Left renal pelvis (tissue), 4 donors: ENCODE data around the gene DENND2D. TPM values are rescaled to one million over a fixed set of nuclear protein-coding genes. Genes with fewer than 3 reads are reported as not detected.
A peak's percentile ranks its signal among the peaks of the same experiment; 100 is the strongest.

Experiments
- DNase-seq, 4 donors: peaks; one replicate each; pipeline ENCODE4 v3.0.0-alpha.2; 2013; ENCODE audit warnings: low read depth in 4 of 4, low spot score in 3 of 4
- polyA plus RNA-seq, 4 donors: library from polyadenylated mRNA; unstranded; fragments of 120-200 nt; gene quantifications; one replicate each; pipeline ENCODE4 v1.2.1, GENCODE V29; 2013; ENCODE audit not compliant: insufficient read length in 4 of 4

DENND2D gene
- polyA plus RNA-seq, 4 donors: 4.0 to 20.0 (median 16.9) TPM

GRCh38 chr1:111141245-111142220 lies 58.9 kb downstream of the DENND2D start:
- no peak for DNase-seq

- peak in 1 of 4 donors; percentile 3 for DNase-seq
These were observed 59.8 kb downstream of the DENND2D start for GRCh38 chr1:111140680-111140967.

- peak; percentile 87 to 94 (median 92) for DNase-seq
These were observed 60.3 kb downstream of the DENND2D start, which contains the start of the genes CEPT1 and DRAM2 for GRCh38 chr1:111139956-111140679. TSS of gene CEPT1 (plus strand) at chr1:111140223. CDS start at chr1:111147715, 7,492 bp downstream. TSS of gene DRAM2 (minus strand) at chr1:111140093. CDS start at chr1:111131554, 8,539 bp downstream.

- DNase-seq: peak; percentile 43 to 64 (median 46)
These were observed 61.0 kb downstream of the DENND2D start for GRCh38 chr1:111139324-111139955.

Other genes starting within 250 kb of the DENND2D start
- 10 to 100 TPM in 3 of 4 donors, 1 to 10 TPM in 1; 8.7 to 19.8 (median 17.2) TPM for gene LRIF1, start 236.7 kb downstream of the DENND2D start, polyA plus RNA-seq
- gene DRAM2, start 60.6 kb downstream of the DENND2D start, polyA plus RNA-seq: 10 to 100 TPM; 47.6 to 78.1 (median 73.1) TPM
- 10 to 100 TPM; 34.5 to 54.7 (median 52.6) TPM for gene CEPT1, start 60.4 kb downstream of the DENND2D start, polyA plus RNA-seq
- under 1 TPM in 2 of 4 donors, not detected in 2; 0.11 to 0.31 TPM for gene CHI3L2, start 27.1 kb upstream of the DENND2D start, polyA plus RNA-seq
- not detected for gene CHIA, start 90.2 kb upstream of the DENND2D start, polyA plus RNA-seq
- gene OVGP1, start 227.1 kb upstream of the DENND2D start, polyA plus RNA-seq: 1 to 10 TPM; 2.1 to 6.8 (median 4.3) TPM
- 10 to 100 TPM; 27.6 to 42.8 (median 39.8) TPM for gene WDR77, start 248.6 kb upstream of the DENND2D start, polyA plus RNA-seq
- gene ATP5PB, start 248.8 kb upstream of the DENND2D start, polyA plus RNA-seq: 100 to 1,000 TPM; 240 to 438 (median 366) TPM